ENCODE data around the gene TGFB2.

Gene TGFB2

GRCh38 chr1:218339267-218339831, 5.8 kb upstream of the TGFB2 start:
- DNase-seq: peak; percentile 36

DNA sequence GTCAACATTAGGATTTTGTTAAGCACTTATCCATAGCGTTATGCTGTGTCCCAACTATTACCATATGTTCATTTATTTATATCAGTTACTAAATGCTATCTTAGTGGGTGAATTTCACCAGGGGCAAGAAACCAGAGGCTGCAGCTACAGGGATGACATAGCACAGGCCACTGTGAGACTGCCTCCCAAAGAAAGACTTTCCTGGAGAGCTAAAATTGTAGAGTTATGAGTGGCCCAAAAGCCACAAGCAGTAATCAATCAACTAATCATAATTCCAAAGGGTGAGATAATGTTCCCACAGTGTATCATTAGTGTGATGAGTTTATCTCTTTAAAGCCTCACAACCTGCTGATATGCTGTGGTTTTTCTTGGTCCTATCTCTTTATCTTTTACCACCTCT, 3.8 kb upstream of the TGFB2 start:
- DNase-seq: no peak

GRCh38 chr1:218342091-218342490, 3.0 kb upstream of the TGFB2 start:
- no peak for DNase-seq

- DNase-seq: peak; percentile 62
These were observed 696 bp downstream of the TGFB2 start for GRCh38 chr1:218345673-218346390.

DNA sequence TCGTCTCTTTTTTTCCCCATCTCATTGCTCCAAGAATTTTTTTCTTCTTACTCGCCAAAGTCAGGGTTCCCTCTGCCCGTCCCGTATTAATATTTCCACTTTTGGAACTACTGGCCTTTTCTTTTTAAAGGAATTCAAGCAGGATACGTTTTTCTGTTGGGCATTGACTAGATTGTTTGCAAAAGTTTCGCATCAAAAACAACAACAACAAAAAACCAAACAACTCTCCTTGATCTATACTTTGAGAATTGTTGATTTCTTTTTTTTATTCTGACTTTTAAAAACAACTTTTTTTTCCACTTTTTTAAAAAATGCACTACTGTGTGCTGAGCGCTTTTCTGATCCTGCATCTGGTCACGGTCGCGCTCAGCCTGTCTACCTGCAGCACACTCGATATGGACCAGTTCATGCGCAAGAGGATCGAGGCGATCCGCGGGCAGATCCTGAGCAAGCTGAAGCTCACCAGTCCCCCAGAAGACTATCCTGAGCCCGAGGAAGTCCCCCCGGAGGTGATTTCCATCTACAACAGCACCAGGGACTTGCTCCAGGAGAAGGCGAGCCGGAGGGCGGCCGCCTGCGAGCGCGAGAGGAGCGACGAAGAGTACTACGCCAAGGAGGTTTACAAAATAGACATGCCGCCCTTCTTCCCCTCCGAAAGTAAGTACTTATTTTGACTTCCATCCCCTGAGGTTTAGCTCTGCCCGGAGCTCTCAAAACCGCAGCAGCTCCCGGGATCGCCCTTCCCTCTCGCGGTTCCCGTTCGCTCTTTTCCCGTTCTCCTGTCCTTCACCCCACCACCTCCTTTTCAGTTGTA, 1.5 kb downstream of the TGFB2 start:
- peak; percentile 20 for DNase-seq

DNA sequence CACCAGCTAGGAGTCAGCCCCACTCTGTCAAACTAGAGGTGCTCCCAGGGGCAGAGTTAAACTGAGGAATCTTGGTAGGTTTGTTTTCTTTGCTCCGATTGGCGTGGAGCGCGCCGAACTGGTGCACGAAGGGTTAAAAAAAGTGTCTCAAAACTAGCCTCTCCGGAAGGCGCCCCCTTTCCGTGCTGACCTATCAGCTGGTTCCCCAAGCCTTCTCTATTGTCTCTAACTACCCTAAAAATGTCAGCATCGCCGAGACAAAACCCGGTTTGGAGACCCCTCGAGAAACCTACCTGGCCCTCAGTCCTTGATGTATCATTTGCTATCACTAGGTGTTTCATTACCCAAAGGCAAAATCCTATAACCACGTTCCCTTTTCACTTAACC, 2.2 kb downstream of the TGFB2 start:
- no peak for DNase-seq

- DNase-seq: peak; percentile 54
These were observed 2.8 kb downstream of the TGFB2 start for GRCh38 chr1:218347723-218348627.

DNA sequence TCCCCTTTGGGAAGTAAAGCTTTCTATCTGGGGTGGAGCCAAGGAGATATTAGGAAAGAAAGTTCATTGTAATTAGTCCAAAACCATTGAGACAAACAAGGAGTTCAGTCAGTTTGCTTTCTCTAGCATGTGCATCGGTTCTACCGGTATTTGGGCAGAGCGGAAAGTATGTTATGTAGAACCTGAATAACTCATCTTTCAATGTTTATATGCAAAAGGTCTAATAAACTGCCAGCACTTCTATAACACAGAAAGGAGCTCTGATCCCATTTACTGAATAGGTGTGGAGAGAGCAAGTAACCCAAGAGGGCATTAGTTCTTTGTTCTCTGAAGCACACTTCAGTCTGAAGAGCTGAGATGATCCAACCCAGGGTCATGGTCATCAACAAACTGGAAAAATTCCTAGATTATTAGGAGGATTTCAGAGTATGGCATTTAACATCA, 3.5 kb downstream of the TGFB2 start:
- DNase-seq: no peak

GRCh38 chr1:218349348-218350034, 4.4 kb downstream of the TGFB2 start:
- no peak for DNase-seq

GRCh38 chr1:218350035-218350525, 4.9 kb downstream of the TGFB2 start:
- no peak for DNase-seq

DNA sequence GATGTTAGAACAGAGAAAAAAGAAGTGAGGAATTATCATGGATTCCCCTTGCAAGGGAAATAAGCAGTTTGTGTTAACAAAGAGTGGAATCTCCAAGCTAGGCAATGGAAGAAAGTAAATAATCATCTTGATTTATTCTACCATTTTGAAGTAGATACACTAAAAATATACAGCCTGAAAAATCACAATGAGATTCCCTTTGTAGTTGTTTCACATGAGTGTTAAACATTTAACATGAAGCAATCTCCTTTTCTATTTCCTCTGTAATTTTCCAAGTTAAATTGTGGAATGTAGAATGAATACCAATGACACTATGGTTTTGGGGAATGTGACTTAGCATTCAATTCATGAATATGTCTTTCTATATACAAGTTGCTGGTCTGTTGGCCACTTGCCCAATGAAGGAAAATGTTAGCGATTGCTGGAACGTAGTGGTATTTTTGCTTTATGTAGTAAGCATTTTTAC, 5.7 kb downstream of the TGFB2 start:
- no peak for DNase-seq

GRCh38 chr1:218351391-218352074, 6.4 kb downstream of the TGFB2 start:
- no peak for DNase-seq

- DNase-seq: no peak
These were observed 6.9 kb downstream of the TGFB2 start for GRCh38 chr1:218352075-218352438.

- no peak for DNase-seq
These were observed 8.5 kb downstream of the TGFB2 start for GRCh38 chr1:218353656-218354055.

DNA sequence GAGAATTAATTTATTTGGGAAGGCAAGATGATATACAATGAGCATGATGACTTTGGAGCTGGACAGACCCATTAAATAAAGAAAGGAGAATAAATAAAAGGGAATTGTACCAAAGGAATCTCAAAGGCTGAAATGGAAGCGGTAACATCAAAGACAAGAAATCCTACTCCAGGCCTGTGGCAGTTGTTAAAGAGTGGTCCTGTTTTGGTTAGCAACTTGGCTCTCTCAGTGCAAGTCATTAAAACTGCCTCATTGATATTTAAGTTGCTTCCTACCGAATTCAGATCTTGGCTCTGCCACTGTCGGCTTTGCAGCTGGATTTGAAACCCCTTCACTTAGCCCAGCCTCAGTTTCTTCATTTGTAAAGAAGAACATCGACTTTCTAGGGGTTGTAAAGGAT, 10.1 kb downstream of the TGFB2 start:
- DNase-seq: no peak

GRCh38 chr1:218357211-218357892, 12.2 kb downstream of the TGFB2 start:
- no peak for DNase-seq

DNA sequence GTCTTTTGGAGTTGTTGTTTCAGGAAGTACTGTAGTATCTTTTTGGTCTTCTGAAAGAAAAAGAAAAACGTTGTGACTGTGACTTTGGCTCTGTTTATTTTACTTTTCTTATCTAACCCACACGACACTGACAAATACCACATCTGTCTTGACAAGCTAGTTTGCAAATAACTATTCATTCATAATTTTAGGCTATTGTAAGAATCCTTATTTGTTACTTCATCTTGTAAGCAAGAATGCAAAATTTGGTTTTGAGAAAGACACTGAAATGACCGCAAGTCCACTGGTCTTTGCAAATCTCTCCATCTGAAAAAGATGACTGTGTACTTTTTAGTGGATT, 12.7 kb downstream of the TGFB2 start:
- DNase-seq: no peak

DNA sequence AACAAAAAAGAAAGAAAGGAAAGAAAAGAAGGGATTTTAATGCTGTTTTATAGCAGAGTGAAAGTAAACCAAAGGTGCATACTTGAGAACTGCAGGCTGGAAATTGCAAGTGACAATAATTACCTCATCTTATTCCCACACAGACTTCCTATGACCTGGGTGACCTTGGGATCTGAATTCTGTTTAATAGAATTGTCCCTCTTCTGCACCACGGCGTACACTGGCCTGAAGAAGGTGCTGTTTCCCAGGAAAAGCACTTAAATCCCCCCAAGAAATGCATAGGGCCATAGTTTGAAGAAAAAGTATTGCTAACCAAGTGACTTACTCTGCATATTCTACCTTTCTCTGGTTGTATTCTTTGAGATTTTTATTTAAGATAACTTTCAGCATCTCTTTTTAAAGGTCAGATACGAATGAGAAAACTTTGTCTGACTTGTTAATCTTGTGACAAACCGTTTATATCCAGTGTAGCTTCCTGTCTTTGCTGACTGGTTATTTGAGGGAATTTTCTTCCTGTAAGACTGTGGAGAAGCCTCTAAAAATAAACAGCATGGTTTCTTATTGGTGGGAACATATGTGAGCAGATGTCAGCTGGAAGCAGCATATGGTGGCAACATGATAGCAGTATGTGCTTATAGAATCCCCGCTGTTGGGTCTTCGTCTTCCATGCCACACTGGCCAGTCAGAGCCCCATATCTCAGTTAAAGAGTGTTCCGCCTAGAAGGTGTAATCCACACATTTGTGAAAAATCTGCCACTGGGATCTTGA, 16.3 kb downstream of the TGFB2 start:
- peak; percentile 92 for DNase-seq

GRCh38 chr1:218362418-218363076, 17.4 kb downstream of the TGFB2 start:
- DNase-seq: no peak

DNA sequence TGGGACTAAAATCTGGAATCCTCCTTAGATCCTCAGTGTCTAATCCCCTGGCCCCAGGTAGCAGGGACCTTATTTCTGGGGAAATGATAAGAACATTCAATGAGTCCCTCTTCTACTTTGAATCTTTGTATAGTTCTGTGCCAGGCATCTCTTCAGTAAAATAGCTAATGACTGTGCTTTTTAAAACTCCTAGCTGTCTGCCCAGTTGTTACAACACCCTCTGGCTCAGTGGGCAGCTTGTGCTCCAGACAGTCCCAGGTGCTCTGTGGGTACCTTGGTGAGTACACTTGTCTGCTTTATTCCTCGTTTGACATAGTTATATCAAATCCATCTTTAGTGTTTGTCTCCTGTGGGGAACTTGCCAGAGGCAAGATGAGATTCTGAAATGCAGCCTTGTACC, 18.0 kb downstream of the TGFB2 start:
- DNase-seq: no peak

Data from NCI-H2171 treated with DMSO at 0.1 percent for 48 hours (cell line).